Nephron progenitor cell (in vitro differentiated cells): ENCODE data around the gene ZPR1.

Experiments used
- DNase-seq: peaks from one replicate; pipeline ENCODE4 v3.0.0; 2021
- H3K27ac Mint-ChIP-seq: 2 replicates; pipeline ENCODE4 v1.8.0; 2021; ENCODE audit warnings: mild to moderate bottlenecking, moderate library complexity, mixed read lengths
- H3K27me3 Mint-ChIP-seq: 2 replicates; pipeline ENCODE4 v1.8.0; 2021; ENCODE audit warnings: mild to moderate bottlenecking, low read depth, mixed read lengths; ENCODE audit not compliant: poor library complexity
- H3K36me3 Mint-ChIP-seq: 2 replicates; pipeline ENCODE4 v1.8.0; 2021; ENCODE audit warnings: low read depth, mixed read lengths
- H3K4me1 Mint-ChIP-seq: 2 replicates; pipeline ENCODE4 v1.8.0; 2021; ENCODE audit warnings: mixed read lengths
- H3K4me3 Mint-ChIP-seq: 2 replicates; pipeline ENCODE4 v1.8.0; 2021; ENCODE audit warnings: mild to moderate bottlenecking, moderate library complexity, mixed read lengths
- H3K9me3 Mint-ChIP-seq: 2 replicates; pipeline ENCODE4 v1.8.0; 2021; ENCODE audit warnings: mild to moderate bottlenecking, moderate library complexity, mixed read lengths
- CTCF ChIP-seq: fragments of 200-600 bp; sonication (generic); IDR thresholded peaks from 2 replicates; pipeline ENCODE4 v1.5.0; 2021; ENCODE audit warnings: antibody characterized with exemption

The ZPR1 gene

GRCh38 chr11:116777056-116777455 is 10.8 kb downstream of the ZPR1 start:
- no peak for DNase-seq
- Mint-ChIP-seq H3K27me3 (no peaks in the 10 kb centered on the region), H3K9me3 (no peaks in the 10 kb centered on the region), H3K4me3 (no peak overlapping the region), H3K4me1 (peaks cover 21% of the 10 kb centered on the region), H3K36me3 (peaks cover 47% of the 10 kb centered on the region), H3K27ac (no peak overlapping the region)
- no peak for TF ChIP-seq CTCF

GRCh38 chr11:116776522-116776984 is 11.3 kb downstream of the ZPR1 start:
- Mint-ChIP-seq H3K27ac (no peak overlapping the region), H3K9me3 (no peaks in the 10 kb centered on the region), H3K36me3 (peaks cover 42% of the 10 kb centered on the region), H3K4me1 (peaks cover 26% of the 10 kb centered on the region), H3K27me3 (no peaks in the 10 kb centered on the region), H3K4me3 (no peak overlapping the region)
- no peak for DNase-seq
- no peak for TF ChIP-seq CTCF

GRCh38 chr11:116775975-116776374 is 11.8 kb downstream of the ZPR1 start:
- Mint-ChIP-seq H3K27ac (no peak overlapping the region), H3K27me3 (no peaks in the 10 kb centered on the region), H3K9me3 (no peaks in the 10 kb centered on the region), H3K4me3 (no peak overlapping the region), H3K36me3 (peaks cover 38% of the 10 kb centered on the region), H3K4me1 (peaks cover 31% of the 10 kb centered on the region)
- TF ChIP-seq CTCF = no peak
- DNase-seq = no peak

GRCh38 chr11:116774661-116775060 is 13.2 kb downstream of the ZPR1 start:
- DNase-seq = no peak
- no peaks in the 10 kb centered on the region for H3K9me3 Mint-ChIP-seq
- H3K4me3 Mint-ChIP-seq = peak overlapping the region; percentile 56
- H3K36me3 Mint-ChIP-seq = peaks cover 39% of the 10 kb centered on the region
- no peaks in the 10 kb centered on the region for H3K27me3 Mint-ChIP-seq
- no peak for TF ChIP-seq CTCF
- H3K27ac Mint-ChIP-seq = no peak overlapping the region
- H3K4me1 Mint-ChIP-seq = peaks cover 35% of the 10 kb centered on the region

- H3K36me3 Mint-ChIP-seq = peaks cover 39% of the 10 kb centered on the region
- no peak for TF ChIP-seq CTCF
- H3K9me3 Mint-ChIP-seq = no peaks in the 10 kb centered on the region
- H3K4me1 Mint-ChIP-seq = peaks cover 35% of the 10 kb centered on the region
- peak overlapping the region; percentile 70 for H3K27ac Mint-ChIP-seq
- H3K4me3 Mint-ChIP-seq = peak overlapping the region; percentile 93
- DNase-seq = peak; percentile 74
- no peaks in the 10 kb centered on the region for H3K27me3 Mint-ChIP-seq
Measured at GRCh38 chr11:116773203-116774097, 14.4 kb downstream of the ZPR1 start.
